Upper lobe of right lung (tissue), 1 donor: ENCODE measurements around the gene PROSER2. TPM values are rescaled to one million over a fixed set of nuclear protein-coding genes. Genes with fewer than 3 reads are reported as not detected.

Source experiments
- ATAC-seq: fragments of 200-7000 bp; cut with Tn5 transposase; one replicate; pipeline ENCODE4 v1.9.1; 2020; ENCODE audit warnings: mild to moderate bottlenecking, moderate library complexity
- DNase-seq: peaks from one replicate; pipeline ENCODE4 v3.0.0-alpha.2; 2020
- H3K27ac ChIP-seq: fragments of 200-600 bp; one replicate; pipeline ENCODE4 v1.8.0; 2022
- H3K27me3 ChIP-seq: fragments of 200-600 bp; one replicate; pipeline ENCODE4 v1.8.0; 2022; ENCODE audit warnings: mild to moderate bottlenecking
- H3K36me3 ChIP-seq: fragments of 200-600 bp; one replicate; pipeline ENCODE4 v1.8.0; 2022
- H3K4me1 ChIP-seq: fragments of 200-600 bp; one replicate; pipeline ENCODE4 v1.8.0; 2022
- H3K4me3 ChIP-seq: fragments of 200-600 bp; one replicate; pipeline ENCODE4 v1.8.0; 2022; ENCODE audit warnings: mild to moderate bottlenecking
- H3K9me3 ChIP-seq: fragments of 200-600 bp; one replicate; pipeline ENCODE4 v1.8.0; 2022
- CTCF ChIP-seq: fragments of 200-600 bp; IDR thresholded peaks from one replicate; pipeline ENCODE4 v1.8.0; 2022; ENCODE audit warnings: antibody characterized with exemption
- intact Hi-C: fragments of 100-400 bp; cut with DNase I; formaldehyde crosslinking; loops from one replicate; pipeline ENCODE4 v1.11.0; 2022
- total RNA-seq: library from RNA; stranded (reverse); fragmentation: NEBNext Ultra II Directional; extraction: Animal tissue kit (Norgen Biotek cat#: 25700); gene quantifications from one replicate; pipeline ENCODE4 v1.2.1, GENCODE V29; 2021
- donor health status: DM: no; HTN: yes; CAD: no; lungs with severe emphysema.

PROSER2 gene
- total RNA-seq, 1 donor from 2014 or later, result 33.3 TPM

- no peak for TF ChIP-seq CTCF
- ATAC-seq (no peak), DNase-seq (no peak)
- Histone ChIP-seq H3K9me3 (no peaks in the 10 kb centered on the region), H3K4me1 (no peaks in the 10 kb centered on the region), H3K36me3 (no peaks in the 10 kb centered on the region), H3K27ac (no peak overlapping the region), H3K4me3 (no peak overlapping the region), H3K27me3 (no peaks in the 10 kb centered on the region)
- intact Hi-C loops, result no loop called here
Observed at GRCh38 chr10:11806706-11807105, 16.4 kb upstream of the PROSER2 start.

GRCh38 chr10:11808808-11809207 is 14.3 kb upstream of the PROSER2 start:
- ATAC-seq (no peak), DNase-seq (no peak)
- peaks cover under 1% of the 10 kb centered on the region for H3K4me1 ChIP-seq
- no peak overlapping the region for H3K4me3 ChIP-seq
- no peak for TF ChIP-seq CTCF
- intact Hi-C loops, result no loop called here
- no peaks in the 10 kb centered on the region for H3K27me3 ChIP-seq
- H3K27ac ChIP-seq, result no peak overlapping the region
- H3K36me3 ChIP-seq, result no peaks in the 10 kb centered on the region
- H3K9me3 ChIP-seq, result no peaks in the 10 kb centered on the region

DNA sequence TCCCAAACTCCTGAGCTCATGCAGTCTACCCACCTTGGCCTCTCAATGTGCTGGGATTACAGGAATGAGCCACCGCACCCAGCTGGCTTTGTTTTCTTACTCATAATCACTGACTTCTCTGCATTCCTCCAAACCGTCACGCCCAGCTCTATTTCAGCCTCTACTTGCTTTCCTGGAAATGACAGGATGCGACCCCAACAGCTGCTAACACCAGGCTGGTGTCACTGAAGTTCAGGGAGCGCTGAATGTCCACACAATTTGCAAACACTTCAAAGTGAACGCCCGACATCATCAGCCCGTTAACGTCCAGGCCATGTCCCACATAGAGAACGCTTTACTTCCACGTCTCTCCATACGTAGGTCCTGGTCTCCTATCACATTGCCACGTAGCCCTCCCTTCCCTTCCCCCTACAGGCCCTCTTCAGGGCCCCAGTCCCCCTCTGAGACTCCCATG is 12.8 kb upstream of the PROSER2 start:
- no peak overlapping the region for H3K4me3 ChIP-seq
- DNase-seq (no peak), ATAC-seq (peak; percentile 40)
- H3K36me3 ChIP-seq, result no peaks in the 10 kb centered on the region
- no peak for TF ChIP-seq CTCF
- intact Hi-C loops, result no loop called here
- H3K27ac ChIP-seq, result peak overlapping the region; percentile 30
- H3K4me1 ChIP-seq, result peaks cover 9% of the 10 kb centered on the region
- no peaks in the 10 kb centered on the region for H3K9me3 ChIP-seq
- H3K27me3 ChIP-seq, result no peaks in the 10 kb centered on the region

DNA sequence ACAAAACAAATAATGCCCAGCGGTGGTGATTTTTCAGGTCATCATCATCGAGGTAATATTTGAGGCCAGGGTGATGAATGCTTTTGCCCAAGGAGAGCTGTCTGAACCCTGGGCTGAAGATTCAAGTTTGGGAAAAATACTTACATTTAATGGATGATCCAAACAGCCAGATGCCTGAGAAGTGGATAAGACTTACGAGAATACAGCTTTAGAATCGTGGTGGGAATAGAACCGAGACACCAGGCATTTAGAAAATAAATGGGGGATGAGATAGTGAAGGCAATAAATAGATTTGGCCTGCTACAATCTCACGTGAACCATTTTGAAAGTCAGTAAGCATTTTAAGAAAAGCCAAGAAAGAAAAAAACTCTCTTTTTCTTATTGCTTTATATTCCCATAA is 12.2 kb upstream of the PROSER2 start:
- H3K9me3 ChIP-seq, result no peaks in the 10 kb centered on the region
- TF ChIP-seq CTCF, result no peak
- H3K27ac ChIP-seq, result peak overlapping the region; percentile 30
- ATAC-seq (no peak), DNase-seq (no peak)
- H3K27me3 ChIP-seq, result no peaks in the 10 kb centered on the region
- no peaks in the 10 kb centered on the region for H3K36me3 ChIP-seq
- peaks cover 9% of the 10 kb centered on the region for H3K4me1 ChIP-seq
- H3K4me3 ChIP-seq, result no peak overlapping the region
- intact Hi-C loops, result no loop called here

DNA sequence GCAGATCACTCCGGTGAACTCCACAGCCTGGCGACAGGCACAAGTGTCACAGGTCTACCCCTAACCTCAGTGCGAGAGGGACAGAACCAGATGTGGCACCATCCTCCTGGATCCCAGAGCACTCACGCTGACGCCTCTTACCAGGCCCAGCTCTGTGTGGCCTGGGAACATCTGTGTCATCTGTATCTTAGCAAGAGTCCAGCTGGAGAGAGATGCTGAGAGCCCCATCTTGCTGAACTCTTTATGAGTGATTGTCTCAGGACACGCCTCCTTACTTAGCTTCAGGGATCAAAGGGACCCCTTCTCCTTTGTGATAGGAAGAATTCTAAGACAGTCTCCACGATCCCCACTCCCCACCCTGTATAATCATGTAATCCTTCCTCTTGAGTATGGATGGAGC is 10.0 kb upstream of the PROSER2 start:
- intact Hi-C loops, result no loop called here
- Histone ChIP-seq H3K9me3 (no peaks in the 10 kb centered on the region), H3K36me3 (no peaks in the 10 kb centered on the region), H3K4me1 (peaks cover 9% of the 10 kb centered on the region), H3K27ac (peak overlapping the region; percentile 51), H3K27me3 (no peaks in the 10 kb centered on the region), H3K4me3 (no peak overlapping the region)
- no peak for ATAC-seq
- TF ChIP-seq CTCF, result no peak
- DNase-seq, result no peak
